ENCODE data around the gene COL28A1. TPM values are rescaled to one million over a fixed set of nuclear protein-coding genes. Genes with fewer than 3 reads are reported as not detected.

Gene COL28A1
- total and polyA plus RNA-seq, 8 donors = 0.58 to 39.7 (median 4.5) TPM

DNA sequence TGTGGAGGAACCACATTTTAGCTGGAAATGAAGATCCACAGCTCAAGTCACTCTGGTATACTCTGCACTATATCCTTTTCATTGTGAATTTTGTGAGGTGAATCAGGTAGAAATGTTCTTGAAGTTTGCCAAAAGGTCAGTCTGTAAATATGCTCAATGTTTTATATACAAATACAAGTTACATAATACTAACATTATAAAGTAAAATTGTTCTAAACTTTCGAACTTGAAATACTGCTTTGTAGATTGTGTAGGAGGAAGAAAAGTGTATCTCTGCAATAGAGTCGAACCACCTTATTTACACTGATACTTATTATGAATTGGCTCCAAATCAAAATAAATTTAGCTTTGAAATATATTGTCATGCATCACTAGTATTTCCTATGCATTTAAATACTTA is 38.0 kb upstream of the COL28A1 start:
- H3K4me1 ChIP-seq = peaks cover 1 to 37% (median 21%) of the 10 kb centered on the region in 4 donors
- H3K9me3 ChIP-seq = no peaks in the 10 kb centered on the region
- intact Hi-C loops (cut with DNase I; ENCODE audit: low total_unique reads) = no loop called here
- WGBS, 5 donors = 30 to 61% (median 51%) methylated on average over 2 of the region's 2 CpGs
- H3K27ac ChIP-seq = no peak overlapping the region
- no peak for DNase-seq
- no peaks in the 10 kb centered on the region for H3K27me3 ChIP-seq
- no peak for TF ChIP-seq POLR2A (IDR thresholded peaks at IDR 0.05)
- TF ChIP-seq, protein P1, sequence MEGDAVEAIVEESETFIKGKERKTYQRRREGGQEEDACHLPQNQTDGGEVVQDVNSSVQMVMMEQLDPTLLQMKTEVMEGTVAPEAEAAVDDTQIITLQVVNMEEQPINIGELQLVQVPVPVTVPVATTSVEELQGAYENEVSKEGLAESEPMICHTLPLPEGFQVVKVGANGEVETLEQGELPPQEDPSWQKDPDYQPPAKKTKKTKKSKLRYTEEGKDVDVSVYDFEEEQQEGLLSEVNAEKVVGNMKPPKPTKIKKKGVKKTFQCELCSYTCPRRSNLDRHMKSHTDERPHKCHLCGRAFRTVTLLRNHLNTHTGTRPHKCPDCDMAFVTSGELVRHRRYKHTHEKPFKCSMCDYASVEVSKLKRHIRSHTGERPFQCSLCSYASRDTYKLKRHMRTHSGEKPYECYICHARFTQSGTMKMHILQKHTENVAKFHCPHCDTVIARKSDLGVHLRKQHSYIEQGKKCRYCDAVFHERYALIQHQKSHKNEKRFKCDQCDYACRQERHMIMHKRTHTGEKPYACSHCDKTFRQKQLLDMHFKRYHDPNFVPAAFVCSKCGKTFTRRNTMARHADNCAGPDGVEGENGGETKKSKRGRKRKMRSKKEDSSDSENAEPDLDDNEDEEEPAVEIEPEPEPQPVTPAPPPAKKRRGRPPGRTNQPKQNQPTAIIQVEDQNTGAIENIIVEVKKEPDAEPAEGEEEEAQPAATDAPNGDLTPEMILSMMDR (IDR thresholded peaks at IDR 0.05) = no peak
- no peak for TF ChIP-seq EP300 (IDR thresholded peaks at IDR 0.05)
- no peak for TF ChIP-seq POLR2AphosphoS5 (IDR thresholded peaks at IDR 0.05)
- H3K4me3 ChIP-seq = no peak overlapping the region
- peaks cover 0 to 11% (median 6%) of the 10 kb centered on the region in 4 donors for H3K36me3 ChIP-seq

DNA sequence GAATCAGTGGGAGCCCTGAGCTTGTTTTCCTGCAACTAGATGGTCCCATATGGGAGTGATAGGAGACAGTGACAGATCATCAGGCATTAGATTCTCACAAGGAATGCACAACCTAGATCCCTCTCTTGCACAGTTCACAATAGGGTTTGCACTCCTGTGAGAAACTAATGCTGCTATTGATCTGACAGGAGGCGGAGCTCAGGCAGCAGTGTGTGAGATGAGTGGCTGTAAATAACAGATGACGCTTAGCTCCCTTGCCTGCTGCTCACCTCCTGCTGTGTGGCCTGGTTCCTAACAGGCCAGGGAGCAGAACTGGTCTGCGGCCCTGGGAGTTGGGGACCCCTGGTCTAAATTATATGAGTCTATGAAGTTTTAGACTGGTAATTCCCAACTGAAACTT is 34.9 kb upstream of the COL28A1 start:
- intact Hi-C loops (cut with DNase I; ENCODE audit: low total_unique reads) = no loop called here
- WGBS, 5 donors = 73 to 92% (median 89%) methylated on average over 3 of the region's 3 CpGs
- Histone ChIP-seq H3K9me3 (no peaks in the 10 kb centered on the region), H3K27me3 (no peaks in the 10 kb centered on the region), H3K4me1 (peaks cover 13 to 52% (median 37%) of the 10 kb centered on the region in 4 donors), H3K4me3 (no peak overlapping the region), H3K36me3 (peaks cover 0 to 11% (median 6%) of the 10 kb centered on the region in 4 donors), H3K27ac (no peak overlapping the region)
- DNase-seq = no peak
- TF ChIP-seq, protein P1 (IDR thresholded peaks at IDR 0.05) = no peak
- TF ChIP-seq EP300 (IDR thresholded peaks at IDR 0.05) = no peak
- TF ChIP-seq POLR2A (IDR thresholded peaks at IDR 0.05) = no peak
- no peak for TF ChIP-seq POLR2AphosphoS5 (IDR thresholded peaks at IDR 0.05)

DNA sequence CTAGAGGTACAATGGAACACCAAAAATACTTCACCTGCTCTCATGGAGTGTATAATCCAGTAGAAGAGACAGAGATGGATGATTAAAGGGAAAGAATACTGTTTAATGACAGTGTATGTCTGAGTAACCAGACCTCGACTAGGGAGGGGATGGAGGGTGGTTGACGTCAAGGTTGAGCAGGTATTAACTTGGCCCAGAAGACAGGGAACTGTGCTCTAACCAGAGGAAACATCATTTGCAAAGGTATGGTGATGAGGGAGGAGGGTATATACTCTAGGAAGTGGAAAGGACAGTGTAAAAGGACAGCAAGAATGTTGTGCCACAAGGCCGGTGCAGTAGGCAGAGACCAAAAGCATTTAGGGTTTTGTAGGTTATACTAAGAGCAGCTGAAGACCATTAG is 33.9 kb upstream of the COL28A1 start:
- Histone ChIP-seq H3K27ac (peak overlapping the region in 3 of 5 donors; percentile 14 to 32 (median 27)), H3K4me3 (peak overlapping the region in 2 of 4 donors; percentile 14 to 76), H3K27me3 (no peaks in the 10 kb centered on the region), H3K9me3 (no peaks in the 10 kb centered on the region), H3K4me1 (peaks cover 13 to 60% (median 41%) of the 10 kb centered on the region in 4 donors), H3K36me3 (peaks cover 0 to 11% (median 6%) of the 10 kb centered on the region in 4 donors)
- no peak for DNase-seq
- WGBS, 5 donors = 72 to 87% (median 78%) methylated on average over 3 of the region's 3 CpGs
- intact Hi-C loops (cut with DNase I; ENCODE audit: low total_unique reads) = no loop called here
- no peak for TF ChIP-seq POLR2AphosphoS5 (IDR thresholded peaks at IDR 0.05)
- no peak for TF ChIP-seq EP300 (IDR thresholded peaks at IDR 0.05)
- no peak for TF ChIP-seq POLR2A (IDR thresholded peaks at IDR 0.05)
- TF ChIP-seq, protein P1 (IDR thresholded peaks at IDR 0.05) = no peak

DNA sequence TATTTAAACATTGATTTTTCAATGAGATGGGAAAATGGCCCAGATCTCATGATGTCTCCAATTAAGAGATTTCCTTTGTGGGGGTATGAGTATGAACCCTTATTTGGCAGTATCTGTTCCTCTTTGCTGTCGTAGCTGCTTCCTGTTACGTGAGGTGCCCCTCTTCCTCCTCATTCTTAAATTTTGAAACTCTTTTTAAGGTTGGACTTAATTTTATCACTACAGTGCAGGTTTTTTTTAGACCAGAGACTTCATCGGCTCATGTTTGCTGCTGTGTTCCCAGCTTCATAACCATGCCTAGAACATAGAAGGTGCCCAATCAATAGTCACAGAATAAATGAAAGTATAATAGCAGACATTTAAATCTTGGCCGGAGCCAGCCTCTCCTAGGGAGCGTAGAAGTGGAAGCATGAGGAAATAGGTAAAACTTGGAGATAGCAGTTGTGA is 33.4 kb upstream of the COL28A1 start:
- intact Hi-C loops (cut with DNase I; ENCODE audit: low total_unique reads) = no loop called here
- H3K27ac ChIP-seq = peak overlapping the region in 4 of 5 donors; percentile 14 to 32 (median 29)
- H3K4me3 ChIP-seq = peak overlapping the region in 2 of 4 donors; percentile 76 to 80

More for the DNA sequence above, 33.4 kb upstream of the COL28A1 start:
- TF ChIP-seq EP300 (IDR thresholded peaks at IDR 0.05) (no peak), POLR2A (IDR thresholded peaks at IDR 0.05) (no peak), POLR2AphosphoS5 (IDR thresholded peaks at IDR 0.05) (no peak)
- TF ChIP-seq, protein P1 (IDR thresholded peaks at IDR 0.05) = no peak
- H3K36me3 ChIP-seq = peaks cover 0 to 11% (median 6%) of the 10 kb centered on the region in 4 donors
- 36 to 51% (median 48%) methylated on average over 5 of the region's 5 CpGs for WGBS, 5 donors
- peak in 1 of 2 donors; percentile 37 for DNase-seq
- H3K4me1 ChIP-seq = peaks cover 13 to 64% (median 44%) of the 10 kb centered on the region in 4 donors
- H3K9me3 ChIP-seq = no peaks in the 10 kb centered on the region
- no peaks in the 10 kb centered on the region for H3K27me3 ChIP-seq
